HEK293 (cell line): ENCODE results near the gene IL4R.

ENCODE experiments used
- HOXA7 ChIP-seq: sonication (generic); formaldehyde crosslinking; IDR thresholded peaks from 2 replicates; pipeline ENCODE4 v1.8.1; 2022; ENCODE audit warnings: missing genetic modification reagents, borderline replicate concordance
- TF ChIP-seq, protein P1 (sequence below): fragments of 450-650 bp; formaldehyde crosslinking; IDR thresholded peaks from 2 replicates; pipeline ENCODE4 v1.5.1; 2016; ENCODE audit warnings: missing biosample characterization, missing genetic modification characterization
- TF ChIP-seq, protein P2 (sequence below): fragments of 450-650 bp; formaldehyde crosslinking; IDR thresholded peaks from 2 replicates; pipeline ENCODE4 v1.5.1; 2016; ENCODE audit warnings: missing biosample characterization, missing genetic modification characterization

DNA sequence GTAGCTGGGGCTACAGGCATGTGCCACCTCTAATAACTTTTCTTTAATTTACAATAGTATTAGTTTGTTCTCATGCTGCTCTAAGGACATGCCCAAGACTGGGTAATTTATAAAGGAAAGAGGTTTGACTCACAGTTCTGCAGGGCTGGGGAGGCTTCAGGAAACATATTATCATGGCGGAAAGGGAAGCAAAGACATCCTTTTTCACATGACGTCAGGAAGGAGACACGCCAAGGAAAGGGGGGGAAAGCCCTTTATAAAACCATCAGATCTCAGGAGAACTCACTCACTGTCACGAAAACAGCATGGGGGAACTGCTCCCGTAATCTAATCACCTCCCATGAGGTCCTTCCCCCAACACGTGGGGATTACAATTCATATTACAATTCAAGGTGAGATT, 18.3 kb downstream of the IL4R start:
- no peak for TF ChIP-seq HOXA7 (CRISPR knock-in tag)
- TF ChIP-seq, protein P1, sequence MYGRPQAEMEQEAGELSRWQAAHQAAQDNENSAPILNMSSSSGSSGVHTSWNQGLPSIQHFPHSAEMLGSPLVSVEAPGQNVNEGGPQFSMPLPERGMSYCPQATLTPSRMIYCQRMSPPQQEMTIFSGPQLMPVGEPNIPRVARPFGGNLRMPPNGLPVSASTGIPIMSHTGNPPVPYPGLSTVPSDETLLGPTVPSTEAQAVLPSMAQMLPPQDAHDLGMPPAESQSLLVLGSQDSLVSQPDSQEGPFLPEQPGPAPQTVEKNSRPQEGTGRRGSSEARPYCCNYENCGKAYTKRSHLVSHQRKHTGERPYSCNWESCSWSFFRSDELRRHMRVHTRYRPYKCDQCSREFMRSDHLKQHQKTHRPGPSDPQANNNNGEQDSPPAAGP = no peak
- TF ChIP-seq, protein P2, sequence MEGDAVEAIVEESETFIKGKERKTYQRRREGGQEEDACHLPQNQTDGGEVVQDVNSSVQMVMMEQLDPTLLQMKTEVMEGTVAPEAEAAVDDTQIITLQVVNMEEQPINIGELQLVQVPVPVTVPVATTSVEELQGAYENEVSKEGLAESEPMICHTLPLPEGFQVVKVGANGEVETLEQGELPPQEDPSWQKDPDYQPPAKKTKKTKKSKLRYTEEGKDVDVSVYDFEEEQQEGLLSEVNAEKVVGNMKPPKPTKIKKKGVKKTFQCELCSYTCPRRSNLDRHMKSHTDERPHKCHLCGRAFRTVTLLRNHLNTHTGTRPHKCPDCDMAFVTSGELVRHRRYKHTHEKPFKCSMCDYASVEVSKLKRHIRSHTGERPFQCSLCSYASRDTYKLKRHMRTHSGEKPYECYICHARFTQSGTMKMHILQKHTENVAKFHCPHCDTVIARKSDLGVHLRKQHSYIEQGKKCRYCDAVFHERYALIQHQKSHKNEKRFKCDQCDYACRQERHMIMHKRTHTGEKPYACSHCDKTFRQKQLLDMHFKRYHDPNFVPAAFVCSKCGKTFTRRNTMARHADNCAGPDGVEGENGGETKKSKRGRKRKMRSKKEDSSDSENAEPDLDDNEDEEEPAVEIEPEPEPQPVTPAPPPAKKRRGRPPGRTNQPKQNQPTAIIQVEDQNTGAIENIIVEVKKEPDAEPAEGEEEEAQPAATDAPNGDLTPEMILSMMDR (tag by site-specific recombination) = no peak
